Activated naive CD8-positive, alpha-beta T cell treated with anti-CD3 and anti-CD28 coated beads, Interleukin-2, amount 50 U/mL, for 24 hours (primary cell): ENCODE results near the gene SMAP2.
"Not testable (repeated sequence)": the region's sequence is repeated elsewhere in the genome, so short reads cannot be mapped to it uniquely, and the experiment has no call there.

Experiments used
- ATAC-seq: fragments of 150-1000 bp; cut with Tn5 transposase; one replicate; pipeline ENCODE4 v1.10.0; 2021
- DNase-seq: peaks from one replicate; pipeline ENCODE4 v3.0.0; 2021
- H3K27ac Mint-ChIP-seq: one replicate; pipeline ENCODE4 v1.8.0; 2021; ENCODE audit warnings: mild to moderate bottlenecking, mixed read lengths
- H3K27me3 Mint-ChIP-seq: one replicate; pipeline ENCODE4 v1.8.0; 2021; ENCODE audit warnings: mixed read lengths
- H3K36me3 Mint-ChIP-seq: one replicate; pipeline ENCODE4 v1.8.0; 2021; ENCODE audit warnings: low read depth, mixed read lengths
- H3K4me1 Mint-ChIP-seq: one replicate; pipeline ENCODE4 v1.8.0; 2021; ENCODE audit warnings: mixed read lengths
- H3K4me3 Mint-ChIP-seq: one replicate; pipeline ENCODE4 v1.8.0; 2021; ENCODE audit warnings: mild to moderate bottlenecking, moderate library complexity, mixed read lengths
- H3K9me3 Mint-ChIP-seq: one replicate; pipeline ENCODE4 v1.8.0; 2021; ENCODE audit warnings: mixed read lengths

The SMAP2 gene

GRCh38 chr1:40373323-40374283 lies at the start of gene SMAP2:
SMAP2 (plus strand) TSS chr1:40373727; CDS start chr1:40374121, 394 bp downstream.
- DNase-seq (peak; percentile 98), ATAC-seq (peak; percentile 82)
- Mint-ChIP-seq H3K4me3 (peak within 1 kb of the TSS; percentile 99), H3K9me3 (no peaks in the 10 kb centered on the region), H3K27me3 (no peaks in the 10 kb centered on the region), H3K4me1 (peaks cover 54% of the 10 kb centered on the region), H3K36me3 (peaks cover 32% of the 10 kb centered on the region), H3K27ac (peak within 1 kb of the TSS; percentile 98)

GRCh38 chr1:40331403-40331802 lies 42.1 kb upstream of the SMAP2 start:
- H3K27me3 Mint-ChIP-seq, H3K27ac Mint-ChIP-seq, H3K4me1 Mint-ChIP-seq, H3K9me3 Mint-ChIP-seq, ATAC-seq, DNase-seq, H3K36me3 Mint-ChIP-seq, H3K4me3 Mint-ChIP-seq: not testable (repeated sequence)

- Mint-ChIP-seq H3K9me3 (no peaks in the 10 kb centered on the region), H3K27me3 (no peaks in the 10 kb centered on the region), H3K4me1 (no peaks in the 10 kb centered on the region), H3K4me3 (no peak overlapping the region), H3K27ac (no peak overlapping the region), H3K36me3 (no peaks in the 10 kb centered on the region)
- DNase-seq = no peak
- no peak for ATAC-seq
Measured at GRCh38 chr1:40332695-40333094, 40.8 kb upstream of the SMAP2 start.

- H3K9me3 Mint-ChIP-seq = no peaks in the 10 kb centered on the region
- no peak overlapping the region for H3K4me3 Mint-ChIP-seq
- ATAC-seq (no peak), DNase-seq (no peak)
- peaks cover 33% of the 10 kb centered on the region for H3K4me1 Mint-ChIP-seq
- H3K27ac Mint-ChIP-seq = no peak overlapping the region
- no peaks in the 10 kb centered on the region for H3K27me3 Mint-ChIP-seq
- H3K36me3 Mint-ChIP-seq = peaks cover 2% of the 10 kb centered on the region
Measured at GRCh38 chr1:40337443-40337842, 36.1 kb upstream of the SMAP2 start.

GRCh38 chr1:40338745-40339419 lies 34.6 kb upstream of the SMAP2 start:
- Mint-ChIP-seq H3K36me3 (peaks cover 4% of the 10 kb centered on the region), H3K27ac (peak overlapping the region; percentile 32), H3K4me1 (peaks cover 38% of the 10 kb centered on the region)

GRCh38 chr1:40339420-40340323 lies 33.9 kb upstream of the SMAP2 start:
- no peak for ATAC-seq
- Mint-ChIP-seq H3K36me3 (peaks cover 4% of the 10 kb centered on the region), H3K4me1 (peaks cover 45% of the 10 kb centered on the region), H3K4me3 (no peak overlapping the region), H3K27ac (no peak overlapping the region), H3K9me3 (no peaks in the 10 kb centered on the region), H3K27me3 (no peaks in the 10 kb centered on the region)
- DNase-seq = no peak

More at GRCh38 chr1:40338745-40339419, 34.6 kb upstream of the SMAP2 start:
- Mint-ChIP-seq H3K9me3 (no peaks in the 10 kb centered on the region), H3K27me3 (no peaks in the 10 kb centered on the region), H3K4me3 (peak overlapping the region; percentile 27)
- peak; percentile 85 for ATAC-seq
- peak; percentile 90 for DNase-seq

- Mint-ChIP-seq H3K27me3 (no peaks in the 10 kb centered on the region), H3K27ac (peak overlapping the region; percentile 81), H3K4me3 (peak overlapping the region; percentile 7), H3K4me1 (peaks cover 52% of the 10 kb centered on the region), H3K36me3 (peaks cover 4% of the 10 kb centered on the region), H3K9me3 (no peaks in the 10 kb centered on the region)
- ATAC-seq (peak; percentile 39), DNase-seq (no peak)
Measured at GRCh38 chr1:40341491-40342380, 31.8 kb upstream of the SMAP2 start.

- H3K4me1 Mint-ChIP-seq = peaks cover 52% of the 10 kb centered on the region
- not testable (repeated sequence) for H3K36me3 Mint-ChIP-seq, ATAC-seq, DNase-seq, H3K27me3 Mint-ChIP-seq, H3K9me3 Mint-ChIP-seq
- peak overlapping the region; percentile 81 for H3K27ac Mint-ChIP-seq
- peak overlapping the region; percentile 7 for H3K4me3 Mint-ChIP-seq
Measured at GRCh38 chr1:40342381-40342717, 31.2 kb upstream of the SMAP2 start.

- DNase-seq (no peak), ATAC-seq (peak; percentile 58)
- Mint-ChIP-seq H3K36me3 (peaks cover 4% of the 10 kb centered on the region), H3K4me1 (peaks cover 44% of the 10 kb centered on the region), H3K27ac (no peak overlapping the region), H3K27me3 (no peaks in the 10 kb centered on the region), H3K4me3 (peak overlapping the region; percentile 35), H3K9me3 (no peaks in the 10 kb centered on the region)
Measured at GRCh38 chr1:40344597-40344996, 28.9 kb upstream of the SMAP2 start.

- DNase-seq (no peak), ATAC-seq (no peak)
- H3K27ac Mint-ChIP-seq = no peak overlapping the region
- no peak overlapping the region for H3K4me3 Mint-ChIP-seq
- H3K27me3 Mint-ChIP-seq = no peaks in the 10 kb centered on the region
- H3K9me3 Mint-ChIP-seq = no peaks in the 10 kb centered on the region
- no peaks in the 10 kb centered on the region for H3K36me3 Mint-ChIP-seq
- peaks cover 5% of the 10 kb centered on the region for H3K4me1 Mint-ChIP-seq
Measured at GRCh38 chr1:40350391-40350790, 23.1 kb upstream of the SMAP2 start.

GRCh38 chr1:40351124-40351523 lies 22.4 kb upstream of the SMAP2 start:
- DNase-seq = no peak
- no peaks in the 10 kb centered on the region for H3K9me3 Mint-ChIP-seq
- ATAC-seq = no peak
- H3K27ac Mint-ChIP-seq = no peak overlapping the region
- H3K4me3 Mint-ChIP-seq = no peak overlapping the region
- H3K4me1 Mint-ChIP-seq = peaks cover 4% of the 10 kb centered on the region
- no peaks in the 10 kb centered on the region for H3K36me3 Mint-ChIP-seq
- H3K27me3 Mint-ChIP-seq = no peaks in the 10 kb centered on the region

GRCh38 chr1:40352126-40352525 lies 21.4 kb upstream of the SMAP2 start:
- no peak overlapping the region for H3K27ac Mint-ChIP-seq
- H3K4me1 Mint-ChIP-seq = peaks cover 4% of the 10 kb centered on the region
- H3K9me3 Mint-ChIP-seq = no peaks in the 10 kb centered on the region
- H3K4me3 Mint-ChIP-seq = no peak overlapping the region
- ATAC-seq (no peak), DNase-seq (no peak)
- no peaks in the 10 kb centered on the region for H3K36me3 Mint-ChIP-seq
- no peaks in the 10 kb centered on the region for H3K27me3 Mint-ChIP-seq

- Mint-ChIP-seq H3K4me1 (peaks cover 4% of the 10 kb centered on the region), H3K27me3 (no peaks in the 10 kb centered on the region), H3K4me3 (no peak overlapping the region), H3K9me3 (peaks cover 4% of the 10 kb centered on the region), H3K36me3 (no peaks in the 10 kb centered on the region), H3K27ac (no peak overlapping the region)
- ATAC-seq (no peak), DNase-seq (no peak)
Measured at GRCh38 chr1:40353082-40353481, 20.4 kb upstream of the SMAP2 start.
